ENCODE results near the gene TMTC2.

- TF ChIP-seq EGR1 (IDR thresholded peaks at IDR 0.05) (no peak), YY1 (IDR thresholded peaks at IDR 0.05; ENCODE audit: low read depth) (no peak), TCF12 (IDR thresholded peaks at IDR 0.05; ENCODE audit: low read depth) (no peak), CEBPB (IDR thresholded peaks at IDR 0.05) (no peak), RAD21 (IDR thresholded peaks at IDR 0.05; ENCODE audit: low read depth) (no peak), EP300 (IDR thresholded peaks at IDR 0.05; ENCODE audit: borderline replicate concordance) (no peak), MAX (IDR thresholded peaks at IDR 0.05) (no peak), FOXM1 (IDR thresholded peaks at IDR 0.05; ENCODE audit: borderline replicate concordance, low read depth) (no peak), TAF1 (IDR thresholded peaks at IDR 0.05; ENCODE audit: low read depth) (no peak), USF1 (IDR thresholded peaks at IDR 0.05) (no peak), TEAD4 (IDR thresholded peaks at IDR 0.05) (no peak), CREB1 (IDR thresholded peaks at IDR 0.05; ENCODE audit: low read depth) (no peak), ZBTB7A (IDR thresholded peaks at IDR 0.05; ENCODE audit: low read depth) (no peak)
- TF ChIP-seq, protein P1, sequence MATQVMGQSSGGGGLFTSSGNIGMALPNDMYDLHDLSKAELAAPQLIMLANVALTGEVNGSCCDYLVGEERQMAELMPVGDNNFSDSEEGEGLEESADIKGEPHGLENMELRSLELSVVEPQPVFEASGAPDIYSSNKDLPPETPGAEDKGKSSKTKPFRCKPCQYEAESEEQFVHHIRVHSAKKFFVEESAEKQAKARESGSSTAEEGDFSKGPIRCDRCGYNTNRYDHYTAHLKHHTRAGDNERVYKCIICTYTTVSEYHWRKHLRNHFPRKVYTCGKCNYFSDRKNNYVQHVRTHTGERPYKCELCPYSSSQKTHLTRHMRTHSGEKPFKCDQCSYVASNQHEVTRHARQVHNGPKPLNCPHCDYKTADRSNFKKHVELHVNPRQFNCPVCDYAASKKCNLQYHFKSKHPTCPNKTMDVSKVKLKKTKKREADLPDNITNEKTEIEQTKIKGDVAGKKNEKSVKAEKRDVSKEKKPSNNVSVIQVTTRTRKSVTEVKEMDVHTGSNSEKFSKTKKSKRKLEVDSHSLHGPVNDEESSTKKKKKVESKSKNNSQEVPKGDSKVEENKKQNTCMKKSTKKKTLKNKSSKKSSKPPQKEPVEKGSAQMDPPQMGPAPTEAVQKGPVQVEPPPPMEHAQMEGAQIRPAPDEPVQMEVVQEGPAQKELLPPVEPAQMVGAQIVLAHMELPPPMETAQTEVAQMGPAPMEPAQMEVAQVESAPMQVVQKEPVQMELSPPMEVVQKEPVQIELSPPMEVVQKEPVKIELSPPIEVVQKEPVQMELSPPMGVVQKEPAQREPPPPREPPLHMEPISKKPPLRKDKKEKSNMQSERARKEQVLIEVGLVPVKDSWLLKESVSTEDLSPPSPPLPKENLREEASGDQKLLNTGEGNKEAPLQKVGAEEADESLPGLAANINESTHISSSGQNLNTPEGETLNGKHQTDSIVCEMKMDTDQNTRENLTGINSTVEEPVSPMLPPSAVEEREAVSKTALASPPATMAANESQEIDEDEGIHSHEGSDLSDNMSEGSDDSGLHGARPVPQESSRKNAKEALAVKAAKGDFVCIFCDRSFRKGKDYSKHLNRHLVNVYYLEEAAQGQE (IDR thresholded peaks at IDR 0.05; ENCODE audit: low read depth): no peak
Measured at GRCh38 chr12:83140135-83140534, 453.4 kb downstream of the TMTC2 start.
